GM19035 (cell line): ENCODE data around the gene ZNF580.

Experiments used
- ATAC-seq: cut with Tn5 transposase; IDR thresholded peaks from one replicate; pipeline ENCODE4 v1.9.1; 2021; ENCODE audit not compliant: unreplicated experiment

ZNF580 gene

GRCh38 chr19:55605637-55606470 lies 34.9 kb upstream of the ZNF580 start, which contains the start of gene ZNF865:
ZNF865 (plus strand) TSS chr19:55605647; CDS start chr19:55613619, 7,972 bp downstream.
- peak; percentile 13 for ATAC-seq

- ATAC-seq: no peak
These were observed 34.4 kb upstream of the ZNF580 start for GRCh38 chr19:55606471-55606787.

- no peak for ATAC-seq
These were observed 34.0 kb upstream of the ZNF580 start for GRCh38 chr19:55606817-55607216.

GRCh38 chr19:55609326-55609725 lies 31.5 kb upstream of the ZNF580 start:
- ATAC-seq: no peak

GRCh38 chr19:55611300-55611982 lies 29.4 kb upstream of the ZNF580 start:
- ATAC-seq: no peak

GRCh38 chr19:55611983-55612645 lies 28.7 kb upstream of the ZNF580 start:
- no peak for ATAC-seq

- no peak for ATAC-seq
These were observed 27.4 kb upstream of the ZNF580 start for GRCh38 chr19:55613396-55613795.

GRCh38 chr19:55613930-55614710 lies 26.7 kb upstream of the ZNF580 start:
- ATAC-seq: no peak

GRCh38 chr19:55614711-55615542 lies 25.9 kb upstream of the ZNF580 start:
- ATAC-seq: no peak

GRCh38 chr19:55615543-55616394 lies 25.0 kb upstream of the ZNF580 start:
- ATAC-seq: no peak

- ATAC-seq: no peak
These were observed 24.4 kb upstream of the ZNF580 start for GRCh38 chr19:55616395-55616875.

GRCh38 chr19:55617426-55617825 lies 23.4 kb upstream of the ZNF580 start:
- no peak for ATAC-seq

GRCh38 chr19:55618426-55618825 lies 22.4 kb upstream of the ZNF580 start:
- ATAC-seq: no peak

- ATAC-seq: no peak
These were observed 21.5 kb upstream of the ZNF580 start for GRCh38 chr19:55619286-55619685.

- ATAC-seq: no peak
These were observed 20.2 kb upstream of the ZNF580 start for GRCh38 chr19:55620410-55621204.

- no peak for ATAC-seq
These were observed 19.6 kb upstream of the ZNF580 start for GRCh38 chr19:55621205-55621672.

- ATAC-seq: no peak
These were observed 19.1 kb upstream of the ZNF580 start for GRCh38 chr19:55621673-55622231.
